Activated CD4-positive, alpha-beta T cell treated with anti-CD3 and anti-CD28 coated beads, Interleukin-2, Interleukin-6, amounts not matched to agents 100 ng/mL and 50 ng/mL, durations not matched to agents 16 hours and 8 hours (primary cell): ENCODE data around the gene ADGRF3.
"Not testable (repeated sequence)": the region's sequence is repeated elsewhere in the genome, so short reads cannot be mapped to it uniquely, and the experiment has no call there.

Experiments
- DNase-seq: peaks from one replicate; pipeline ENCODE4 v3.0.0-alpha.2; 2020

Gene ADGRF3

DNA sequence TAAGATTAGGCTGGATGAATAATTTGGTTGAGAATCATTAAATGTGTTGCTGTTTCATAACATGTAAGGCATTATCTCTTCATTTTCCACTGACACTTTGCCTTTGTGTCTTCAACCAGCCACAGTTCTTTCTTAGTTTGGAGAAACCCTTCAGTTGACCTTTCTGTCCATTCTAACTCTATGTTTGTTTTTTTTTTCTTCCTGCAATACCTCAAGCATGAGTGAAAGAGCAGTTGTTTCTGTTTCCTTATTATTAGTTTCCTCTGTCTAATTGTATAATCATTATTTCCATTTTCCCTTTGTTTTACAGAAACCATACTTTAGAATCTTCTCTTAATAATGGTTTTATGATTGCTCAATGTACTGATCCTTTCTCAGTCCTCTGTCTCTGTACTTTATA is 76.2 kb downstream of the ADGRF3 start:
- no peak for DNase-seq

DNA sequence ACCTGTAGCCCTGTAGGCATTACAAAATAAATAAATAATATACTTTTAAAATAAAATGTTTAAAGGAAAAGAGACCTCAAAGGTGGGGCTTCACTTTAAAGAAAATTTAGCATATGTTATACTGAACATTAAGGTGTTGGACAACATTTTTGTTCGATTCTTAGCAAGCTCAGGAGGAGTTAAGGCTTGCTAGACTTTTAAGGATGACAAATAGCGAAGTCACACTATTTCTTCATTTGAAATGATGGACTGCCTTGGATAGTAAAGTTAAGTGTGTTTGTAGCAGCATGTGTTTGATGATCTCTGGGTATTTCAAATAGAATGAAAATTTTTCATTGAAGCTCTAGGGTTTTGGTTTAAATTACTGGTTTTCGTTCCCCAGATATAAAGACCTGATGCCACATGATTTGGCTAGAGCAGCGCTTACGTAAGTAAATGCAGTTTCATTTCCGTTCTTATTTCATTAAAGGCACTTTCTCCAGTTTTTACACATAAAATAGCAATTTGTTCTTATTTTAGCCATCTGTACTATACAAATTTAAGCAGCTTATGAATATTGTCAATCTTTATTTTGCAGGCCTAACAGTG is 76.9 kb downstream of the ADGRF3 start:
- no peak for DNase-seq

DNA sequence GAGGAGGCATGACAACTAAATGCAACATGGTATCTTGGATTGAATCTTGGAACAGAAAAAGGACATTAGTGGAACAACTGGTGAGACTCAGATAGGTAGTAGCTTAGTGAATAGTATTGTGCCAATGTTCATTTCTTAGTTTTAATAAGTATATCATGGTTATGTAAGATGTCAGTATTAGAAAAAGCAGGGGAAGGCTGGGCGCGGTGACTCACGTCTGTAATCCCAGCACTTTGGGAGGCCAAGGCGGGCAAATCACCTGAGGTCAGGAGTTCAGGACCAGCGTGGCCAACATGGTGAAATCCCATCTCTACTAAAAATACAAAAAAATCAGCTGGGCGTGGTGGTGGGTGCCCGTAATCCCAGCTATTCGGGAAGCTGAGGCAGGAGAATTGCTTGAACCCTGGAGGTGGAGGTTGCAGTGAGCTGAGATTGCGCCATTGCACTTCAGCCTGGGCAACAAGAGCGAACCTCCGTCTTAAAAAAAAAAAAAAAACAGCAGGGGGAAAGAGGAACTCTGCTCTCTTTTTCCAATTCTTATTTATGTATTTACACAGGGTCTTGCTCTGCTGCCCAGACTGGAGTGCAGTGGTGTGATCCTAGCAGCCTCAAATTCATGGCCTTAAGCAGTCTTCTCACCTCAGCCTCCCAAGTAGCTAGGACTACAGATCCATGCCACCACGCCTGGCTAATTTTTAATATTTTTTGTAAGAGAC is 77.8 kb downstream of the ADGRF3 start:
- DNase-seq = not testable (repeated sequence)

DNA sequence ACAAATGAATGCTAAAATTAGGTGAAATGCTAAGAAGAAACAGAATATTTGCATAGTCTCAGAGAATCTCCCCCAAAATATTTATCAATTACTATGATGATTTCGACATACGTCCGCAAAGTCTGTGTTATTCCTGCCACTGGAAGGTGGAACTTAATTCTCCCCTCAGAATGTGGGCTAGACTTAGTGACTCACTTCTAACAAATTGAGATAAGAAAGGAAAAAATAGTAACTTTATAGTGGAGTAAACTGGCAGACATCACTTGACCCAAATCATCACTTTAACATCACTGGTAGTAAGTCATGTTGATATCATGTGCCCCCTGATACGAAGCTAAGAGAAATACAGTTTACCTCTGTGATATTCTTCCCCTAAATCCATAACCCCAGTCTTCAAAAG is 78.4 kb downstream of the ADGRF3 start:
- no peak for DNase-seq

DNA sequence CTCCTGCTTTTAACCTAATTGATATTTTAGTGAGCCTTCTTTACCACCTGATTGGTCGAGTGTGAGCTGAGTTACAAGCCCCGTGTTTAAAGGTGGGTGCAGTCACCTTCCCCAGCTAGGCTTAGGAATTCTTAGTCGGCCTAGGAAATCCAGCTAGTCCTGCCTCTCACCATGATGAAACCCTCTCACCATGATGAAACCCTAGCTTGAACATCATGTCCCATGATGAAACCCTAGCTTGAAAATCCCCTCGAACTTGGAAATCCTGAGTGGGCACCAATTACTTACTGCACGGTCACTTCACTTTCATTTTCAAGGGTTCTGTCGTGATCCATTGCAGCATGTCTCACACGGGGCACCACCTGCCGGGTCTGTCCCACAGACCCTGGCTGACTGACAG is 87.8 kb downstream of the ADGRF3 start:
- not testable (repeated sequence) for DNase-seq
